NT2/D1 (cell line): ENCODE results near the gene PDE7B.
"Not testable (repeated sequence)": the region's sequence is repeated elsewhere in the genome, so short reads cannot be mapped to it uniquely, and the experiment has no call there.

Source experiments
- DNase-seq: peaks from one replicate; pipeline ENCODE4 v3.0.0-alpha.2; 2011; ENCODE audit warnings: low read depth, low spot score
- H3K27me3 ChIP-seq: 2 replicates; pipeline ENCODE4 v1.6.0; 2011; ENCODE audit warnings: mild to moderate bottlenecking; ENCODE audit not compliant: insufficient read length, insufficient read depth
- H3K36me3 ChIP-seq: 2 replicates; pipeline ENCODE4 v1.6.1; 2011; ENCODE audit warnings: mild to moderate bottlenecking, low read length, mixed read lengths; ENCODE audit not compliant: insufficient read depth, insufficient read length
- H3K4me1 ChIP-seq: 2 replicates; pipeline ENCODE4 v1.5.1; 2011; ENCODE audit not compliant: insufficient read depth, insufficient read length
- H3K4me3 ChIP-seq: 2 replicates; pipeline ENCODE4 v1.5.1; 2011; ENCODE audit warnings: low read depth; ENCODE audit not compliant: insufficient read length
- H3K9ac ChIP-seq: 2 replicates; pipeline ENCODE4 v1.6.0; 2011; ENCODE audit warnings: low read depth; ENCODE audit not compliant: insufficient read length
- H3K9me3 ChIP-seq: 2 replicates; pipeline ENCODE4 v1.5.1; 2011; ENCODE audit warnings: mild to moderate bottlenecking, low read length; ENCODE audit not compliant: insufficient read depth
- SUZ12 ChIP-seq: IDR thresholded peaks from 2 replicates; pipeline ENCODE4 v1.6.1; 2011; ENCODE audit not compliant: insufficient read length, insufficient read depth; ENCODE audit errors: extremely low read depth
- YY1 ChIP-seq: IDR thresholded peaks from 2 replicates; pipeline ENCODE4 v1.6.1; 2011; ENCODE audit not compliant: insufficient read length, insufficient read depth
- ZNF274 ChIP-seq: IDR thresholded peaks from 2 replicates; pipeline ENCODE4 v1.6.1; 2011; ENCODE audit warnings: mild to moderate bottlenecking, low read depth, low read length

Gene PDE7B

DNA sequence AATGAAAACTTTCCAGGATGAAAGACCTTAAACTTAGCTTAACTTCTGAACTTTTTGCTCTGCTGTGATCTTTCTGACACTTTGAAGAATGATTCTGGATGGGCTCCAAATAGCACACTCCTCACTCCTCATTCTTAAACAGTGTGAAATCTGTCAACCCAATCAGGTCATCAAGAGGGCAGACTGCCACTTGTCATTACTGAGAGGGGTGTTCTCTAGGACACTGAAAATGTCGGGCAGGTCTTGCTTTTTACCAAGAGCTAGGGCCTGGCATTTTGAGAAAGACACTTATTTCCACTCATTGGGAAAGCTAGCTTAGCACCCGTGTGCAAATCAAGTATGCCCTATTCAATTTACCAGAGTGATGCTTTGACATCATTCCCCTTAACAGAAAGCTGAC, 276.4 kb downstream of the PDE7B start:
- H3K4me1 ChIP-seq = no peaks in the 10 kb centered on the region
- H3K4me3 ChIP-seq = no peak overlapping the region
- H3K9ac ChIP-seq = no peak overlapping the region
- H3K36me3 ChIP-seq = no peaks in the 10 kb centered on the region
- no peaks in the 10 kb centered on the region for H3K27me3 ChIP-seq
- DNase-seq = no peak
- H3K9me3 ChIP-seq = no peaks in the 10 kb centered on the region
- TF ChIP-seq YY1 = no peak
- no peak for TF ChIP-seq SUZ12

DNA sequence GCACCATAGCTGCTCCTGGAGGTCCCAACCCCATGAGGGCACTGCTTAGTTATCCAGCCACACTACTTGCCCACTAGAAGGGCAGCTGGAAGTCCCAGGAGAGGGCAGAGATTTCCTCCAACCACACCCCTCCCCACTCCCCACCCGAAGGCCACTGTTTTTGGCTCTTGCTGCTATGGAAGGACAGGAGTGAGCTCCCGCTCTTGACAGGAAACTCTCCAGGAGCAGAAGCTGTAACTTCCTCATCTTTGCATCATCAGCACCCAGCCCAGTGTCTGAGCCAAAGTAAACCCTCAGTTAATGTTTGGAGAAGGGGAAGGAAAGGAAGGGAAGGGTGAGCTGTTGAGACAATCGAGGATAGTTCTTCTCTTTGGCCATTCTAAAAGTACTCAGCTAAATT, 277.9 kb downstream of the PDE7B start:
- H3K36me3 ChIP-seq = no peaks in the 10 kb centered on the region
- H3K4me3 ChIP-seq = no peak overlapping the region
- DNase-seq = no peak
- H3K4me1 ChIP-seq = no peaks in the 10 kb centered on the region
- no peaks in the 10 kb centered on the region for H3K9me3 ChIP-seq
- H3K27me3 ChIP-seq = no peaks in the 10 kb centered on the region
- no peak overlapping the region for H3K9ac ChIP-seq
- TF ChIP-seq SUZ12 (no peak), ZNF274 (no peak), YY1 (no peak)

GRCh38 chr6:136134268-136134667, 282.8 kb downstream of the PDE7B start:
- H3K9me3 ChIP-seq = no peaks in the 10 kb centered on the region
- no peaks in the 10 kb centered on the region for H3K36me3 ChIP-seq
- H3K9ac ChIP-seq = no peak overlapping the region
- no peak for TF ChIP-seq ZNF274
- no peak for TF ChIP-seq SUZ12
- no peak for TF ChIP-seq YY1
- no peak overlapping the region for H3K4me3 ChIP-seq
- H3K4me1 ChIP-seq = no peaks in the 10 kb centered on the region
- H3K27me3 ChIP-seq = no peaks in the 10 kb centered on the region
- no peak for DNase-seq

DNA sequence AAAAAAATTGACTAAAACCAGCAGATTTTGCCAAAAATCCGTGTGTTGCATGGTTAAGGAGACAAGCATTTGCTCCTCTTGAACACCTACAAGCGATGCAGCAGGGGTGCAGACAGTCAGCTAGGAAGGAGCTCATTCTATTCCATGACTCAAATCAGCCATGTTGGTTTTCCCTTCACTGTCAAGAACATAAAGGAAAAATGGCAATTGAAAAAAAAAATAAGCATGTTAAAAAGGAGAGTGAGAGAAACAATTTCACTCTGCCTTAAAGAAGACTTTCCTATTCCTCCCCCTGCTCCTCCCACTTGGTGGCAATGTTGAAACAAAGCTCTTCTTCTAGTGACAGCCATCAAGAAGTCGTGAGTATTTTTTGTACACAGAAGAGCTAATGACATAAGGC, 283.2 kb downstream of the PDE7B start:
- Histone ChIP-seq H3K9me3 (no peaks in the 10 kb centered on the region), H3K4me1 (no peaks in the 10 kb centered on the region), H3K9ac (no peak overlapping the region), H3K4me3 (no peak overlapping the region), H3K27me3 (no peaks in the 10 kb centered on the region), H3K36me3 (no peaks in the 10 kb centered on the region)
- no peak for TF ChIP-seq SUZ12
- no peak for TF ChIP-seq ZNF274
- TF ChIP-seq YY1 = no peak
- no peak for DNase-seq

DNA sequence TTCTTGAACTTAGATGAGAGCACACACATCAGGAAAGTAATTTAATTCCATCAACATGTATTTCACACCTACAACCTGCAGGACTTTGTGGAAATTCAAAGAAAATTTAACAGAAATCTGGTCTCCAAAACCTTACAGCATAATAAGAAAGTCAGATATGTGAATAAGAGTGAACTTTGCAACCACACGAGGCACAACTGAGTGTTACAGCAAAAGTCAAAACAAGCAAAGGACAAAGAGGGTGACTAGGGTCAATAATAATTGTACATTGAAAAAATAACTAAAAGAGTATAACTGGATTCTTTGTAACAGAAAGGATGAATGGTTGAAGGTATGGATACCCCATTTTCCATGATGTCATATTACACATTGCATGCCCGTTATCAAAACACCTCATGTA, 284.8 kb downstream of the PDE7B start:
- H3K27me3 ChIP-seq = no peaks in the 10 kb centered on the region
- no peak for DNase-seq
- no peak overlapping the region for H3K9ac ChIP-seq
- H3K4me1 ChIP-seq = no peaks in the 10 kb centered on the region
- H3K9me3 ChIP-seq = no peaks in the 10 kb centered on the region
- TF ChIP-seq ZNF274 = no peak
- no peak for TF ChIP-seq YY1
- no peak for TF ChIP-seq SUZ12
- H3K4me3 ChIP-seq = no peak overlapping the region
- H3K36me3 ChIP-seq = no peaks in the 10 kb centered on the region

- H3K36me3 ChIP-seq = no peaks in the 10 kb centered on the region
- no peaks in the 10 kb centered on the region for H3K27me3 ChIP-seq
- H3K9me3 ChIP-seq = no peaks in the 10 kb centered on the region
- H3K9ac ChIP-seq = no peak overlapping the region
- no peak for DNase-seq
- no peaks in the 10 kb centered on the region for H3K4me1 ChIP-seq
- H3K4me3 ChIP-seq = no peak overlapping the region
- TF ChIP-seq SUZ12 (no peak), ZNF274 (no peak), YY1 (no peak)
Observed at GRCh38 chr6:136137008-136137692, 285.6 kb downstream of the PDE7B start.

DNA sequence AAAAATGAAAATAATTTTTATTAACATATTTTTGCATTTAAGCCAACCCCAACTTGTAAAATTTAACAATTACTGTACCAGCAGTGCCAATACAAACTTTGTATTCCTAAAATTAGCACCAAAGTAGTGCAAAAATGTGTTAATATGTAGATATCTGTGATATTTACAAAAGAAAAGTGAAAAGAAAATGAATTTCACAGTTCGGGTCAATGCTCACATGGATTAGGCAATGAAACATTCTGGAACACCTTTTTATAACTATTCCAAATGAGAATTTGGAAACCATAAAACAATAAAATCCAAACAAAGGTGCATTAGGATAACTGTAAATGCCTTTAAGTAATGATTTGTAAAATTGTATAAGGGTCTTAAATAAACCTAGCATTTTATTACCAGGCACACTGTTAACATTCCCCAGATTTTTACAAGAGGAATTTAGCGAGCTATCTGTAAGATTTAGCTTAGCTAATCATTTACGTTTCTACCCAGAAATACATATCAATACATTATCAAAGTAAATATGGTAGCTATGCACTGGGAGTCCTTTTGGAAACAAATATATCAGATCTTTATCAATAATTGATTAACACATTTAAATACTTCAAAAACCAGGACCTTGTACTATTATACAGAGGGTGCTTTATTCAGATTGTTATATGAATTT, 286.4 kb downstream of the PDE7B start:
- Histone ChIP-seq H3K4me1 (no peaks in the 10 kb centered on the region), H3K9me3 (no peaks in the 10 kb centered on the region), H3K9ac (no peak overlapping the region), H3K4me3 (no peak overlapping the region), H3K36me3 (no peaks in the 10 kb centered on the region), H3K27me3 (no peaks in the 10 kb centered on the region)
- TF ChIP-seq ZNF274 (no peak), YY1 (no peak), SUZ12 (no peak)
- DNase-seq = no peak

- H3K9me3 ChIP-seq, H3K9ac ChIP-seq, H3K4me3 ChIP-seq, H3K36me3 ChIP-seq, H3K27me3 ChIP-seq, H3K4me1 ChIP-seq, DNase-seq: not testable (repeated sequence)
Observed at GRCh38 chr6:136139111-136139510, 287.6 kb downstream of the PDE7B start.
